HG03439 (cell line): ENCODE results near the gene KMT2B.
"Not testable (repeated sequence)": the region's sequence is repeated elsewhere in the genome, so short reads cannot be mapped to it uniquely, and the experiment has no call there.

Experiments used
- ATAC-seq: cut with Tn5 transposase; IDR thresholded peaks from one replicate; pipeline ENCODE4 v1.9.1; 2021; ENCODE audit warnings: mild to moderate bottlenecking, moderate library complexity; ENCODE audit not compliant: unreplicated experiment

KMT2B gene

GRCh38 chr19:35755550-35756376, 38.0 kb downstream of the KMT2B start:
- no peak for ATAC-seq

GRCh38 chr19:35756377-35757230, 38.8 kb downstream of the KMT2B start, which contains the start of gene HSPB6:
HSPB6 (minus strand) TSS chr19:35757029; CDS start chr19:35757008, 21 bp downstream.
- no peak for ATAC-seq

GRCh38 chr19:35757231-35757748, 39.5 kb downstream of the KMT2B start:
- ATAC-seq, result peak; percentile 1

GRCh38 chr19:35757749-35758608, 40.2 kb downstream of the KMT2B start, which contains the start of gene PROSER3:
PROSER3 (plus strand) TSS chr19:35758176; CDS start chr19:35758216, 40 bp downstream.
- ATAC-seq, result peak; percentile 92

- ATAC-seq, result no peak
Observed at GRCh38 chr19:35759697-35760096, 41.9 kb downstream of the KMT2B start.

- ATAC-seq, result no peak
Observed at GRCh38 chr19:35760711-35761349, 43.0 kb downstream of the KMT2B start.

GRCh38 chr19:35764432-35765315, 46.9 kb downstream of the KMT2B start:
- ATAC-seq, result no peak

GRCh38 chr19:35766571-35767104, 48.8 kb downstream of the KMT2B start:
- ATAC-seq, result no peak

- ATAC-seq, result no peak
Observed at GRCh38 chr19:35767288-35768081, 49.7 kb downstream of the KMT2B start.

GRCh38 chr19:35768082-35768421, 50.2 kb downstream of the KMT2B start:
- ATAC-seq, result no peak

- not testable (repeated sequence) for ATAC-seq
Observed at GRCh38 chr19:35772362-35772761, 54.6 kb downstream of the KMT2B start.

GRCh38 chr19:35773020-35773806, 55.4 kb downstream of the KMT2B start:
- ATAC-seq, result no peak

GRCh38 chr19:35774274-35775045, 56.7 kb downstream of the KMT2B start:
- ATAC-seq, result no peak

GRCh38 chr19:35775046-35775297, 57.2 kb downstream of the KMT2B start:
- no peak for ATAC-seq

- peak; percentile 95 for ATAC-seq
Observed at GRCh38 chr19:35775298-35776101, 57.7 kb downstream of the KMT2B start, which contains the start of gene ARHGAP33. ARHGAP33 (plus strand) TSS chr19:35775564; CDS start chr19:35775659, 95 bp downstream.
